ENCODE measurements around the gene CTSC.
A peak's percentile ranks its signal among the peaks of the same experiment; 100 is the strongest.
"Not testable (repeated sequence)": the region's sequence is repeated elsewhere in the genome, so short reads cannot be mapped to it uniquely, and the experiment has no call there.

The CTSC gene

GRCh38 chr11:88352139-88352538 is 14.6 kb upstream of the CTSC start:
- no peak for DNase-seq

DNA sequence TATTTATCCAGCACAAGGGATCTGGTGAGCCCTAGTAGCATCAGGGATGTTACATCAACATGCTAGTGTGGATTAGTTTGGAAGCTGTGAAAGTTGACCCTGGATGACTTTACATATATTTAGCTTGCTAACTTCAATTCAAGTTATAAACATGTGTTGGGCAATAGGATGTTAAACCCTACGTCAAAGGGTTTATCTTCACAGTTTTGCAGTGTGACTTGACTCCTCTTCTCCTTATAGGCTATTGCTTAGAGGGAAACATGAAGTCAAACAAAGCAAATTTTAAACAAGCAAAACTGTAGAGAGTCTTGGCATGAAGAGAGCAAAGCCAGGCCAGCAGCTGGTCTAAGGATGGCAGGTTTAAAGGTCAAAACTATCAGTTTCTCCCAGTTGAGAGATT is 11.3 kb upstream of the CTSC start:
- no peak for DNase-seq

DNA sequence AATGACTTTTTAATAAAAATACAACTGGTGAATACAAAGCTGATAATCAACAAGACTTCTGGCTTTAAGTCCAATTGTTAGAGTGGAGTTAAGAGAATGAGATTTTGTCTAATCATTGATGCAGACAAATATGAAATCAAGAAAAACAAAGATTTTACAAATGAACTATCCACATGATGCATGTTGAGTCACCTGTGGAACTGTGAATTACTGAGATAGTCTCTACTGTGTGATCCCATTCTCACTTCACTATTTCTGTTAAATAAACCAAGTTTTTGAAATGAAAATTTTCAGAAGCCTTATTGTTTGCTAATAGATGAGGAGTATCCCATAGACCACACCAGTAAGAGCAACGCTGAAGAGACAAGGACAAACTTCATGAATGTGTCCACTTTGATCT is 8.4 kb upstream of the CTSC start:
- DNase-seq = no peak

- DNase-seq = peak; percentile 61
Measured at GRCh38 chr11:88345408-88345807, 7.9 kb upstream of the CTSC start.

DNA sequence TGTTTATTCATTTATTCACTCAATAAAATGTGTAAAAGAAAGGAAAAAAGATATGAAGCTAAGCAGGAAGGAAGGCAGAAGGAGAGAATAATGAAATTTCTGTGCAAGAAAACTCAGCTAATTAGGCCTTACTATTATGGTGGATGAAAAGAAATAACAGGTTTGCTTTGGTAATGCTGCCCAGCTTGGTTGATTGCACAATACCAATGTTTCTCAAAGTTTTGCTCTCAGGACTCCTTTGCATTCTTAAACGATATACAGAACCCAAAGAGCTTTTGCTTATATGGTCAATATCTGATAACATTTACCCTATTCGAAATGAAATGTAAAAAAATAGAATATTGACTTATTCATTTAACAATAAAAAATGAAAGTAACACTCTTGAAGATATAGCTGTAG is 7.3 kb upstream of the CTSC start:
- DNase-seq = no peak

DNA sequence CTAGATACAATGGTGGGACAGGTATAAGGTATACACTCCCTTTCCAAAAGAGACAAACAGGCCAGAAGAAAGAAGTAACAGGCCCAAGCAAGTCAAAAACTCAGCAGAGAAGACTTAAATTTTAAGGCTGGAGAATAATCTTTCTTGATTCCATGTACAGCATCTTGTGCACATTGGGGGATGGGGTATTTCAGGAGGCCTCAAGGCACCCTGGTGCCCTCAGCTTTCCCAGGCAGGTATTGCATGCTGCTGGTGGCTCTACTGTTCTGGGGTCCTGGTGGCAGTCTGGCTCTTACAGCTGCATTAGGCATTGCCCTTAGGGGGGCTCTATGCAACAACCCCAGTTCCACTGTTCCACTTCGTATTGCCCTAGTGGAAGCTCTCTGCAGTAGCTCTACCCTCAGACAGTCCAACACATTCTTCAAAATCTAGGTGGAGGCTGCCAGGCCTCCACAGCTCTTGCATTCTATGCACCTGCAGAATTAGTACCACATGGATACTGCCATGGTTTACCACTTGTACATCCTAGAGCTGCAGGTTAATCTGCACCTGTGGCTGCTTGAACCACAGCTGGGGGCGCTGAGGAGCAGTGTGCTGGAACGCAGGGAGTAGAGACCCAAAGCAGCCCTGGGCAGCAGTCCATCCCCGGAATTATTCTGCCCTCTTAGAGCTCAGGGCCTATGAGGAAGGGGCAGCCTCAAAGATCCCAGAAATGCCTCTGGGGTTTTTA is 4.2 kb upstream of the CTSC start:
- DNase-seq = no peak

GRCh38 chr11:88340366-88340935 is 2.9 kb upstream of the CTSC start:
- DNase-seq = no peak

DNA sequence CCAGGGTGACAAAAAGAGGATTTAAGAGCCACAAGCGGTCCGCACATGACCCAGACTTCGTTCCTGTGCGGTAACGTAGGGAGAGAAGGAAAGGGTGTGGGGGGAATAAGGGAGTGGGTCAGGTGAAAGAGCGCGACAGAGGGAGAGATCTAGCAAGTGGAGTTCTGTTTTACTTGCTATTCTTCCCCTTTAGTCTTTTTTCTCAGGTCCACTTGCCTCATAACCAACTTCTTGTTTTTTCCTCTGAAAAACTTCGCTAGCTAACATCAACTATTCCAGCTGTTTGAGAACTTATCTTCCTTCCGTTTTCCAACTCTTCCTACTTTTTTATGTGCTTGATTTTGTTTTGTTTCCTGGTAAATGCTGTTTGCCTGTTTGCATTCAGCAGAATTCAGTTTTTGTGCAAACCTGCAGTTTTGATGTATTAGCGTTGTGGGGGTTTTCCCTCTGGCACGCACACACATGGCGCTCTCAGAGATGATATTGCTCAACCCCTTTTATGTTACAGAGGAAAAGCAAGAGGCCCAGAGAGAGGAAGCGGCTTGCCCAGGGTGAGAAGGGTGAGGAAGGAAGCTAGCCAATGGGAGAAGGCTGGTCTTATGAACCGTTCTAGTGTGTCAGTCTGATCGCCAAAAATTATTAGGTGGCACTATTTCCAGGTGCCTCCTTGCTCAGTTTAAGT is 592 bp upstream of the CTSC start:
- peak; percentile 91 for DNase-seq

DNA sequence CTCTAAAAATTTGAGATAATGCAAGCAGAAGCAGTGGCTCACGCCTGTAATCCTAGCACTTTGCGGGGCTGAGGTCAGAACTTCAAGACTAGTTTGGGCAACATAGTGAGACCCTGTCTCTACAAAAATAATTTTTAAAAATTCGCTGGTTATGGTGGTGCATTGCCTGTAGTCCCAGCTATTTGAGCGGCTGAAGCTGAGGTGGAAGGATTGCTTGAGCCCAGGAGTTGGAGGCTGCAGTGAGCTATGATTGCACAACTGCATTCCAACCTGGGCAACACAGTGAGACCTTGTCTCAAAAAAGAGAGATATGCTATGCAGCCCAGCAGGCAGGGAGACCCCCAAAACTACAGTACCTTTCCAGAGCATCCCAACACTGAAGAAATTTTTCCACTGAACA is 2.3 kb downstream of the CTSC start:
- DNase-seq = no peak

GRCh38 chr11:88333862-88334261 is 3.7 kb downstream of the CTSC start:
- no peak for DNase-seq

DNA sequence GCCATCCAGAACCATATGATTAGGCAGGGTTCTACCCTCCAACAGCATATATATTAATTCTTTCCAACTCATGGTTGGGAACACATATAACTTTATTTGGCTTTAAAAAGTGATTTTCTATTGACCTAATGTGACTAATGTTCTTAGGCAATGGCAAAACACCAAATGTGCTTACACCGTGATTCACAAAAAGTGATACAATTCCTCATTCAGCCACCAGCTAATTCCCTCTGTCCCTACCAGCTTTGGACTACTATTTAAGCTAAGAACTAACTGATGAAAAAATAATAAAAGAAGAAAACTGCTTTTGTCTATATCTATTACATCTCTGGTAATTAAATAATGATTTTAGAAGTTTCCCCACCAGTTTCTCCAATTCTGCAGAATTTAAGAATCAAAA is 4.7 kb downstream of the CTSC start:
- no peak for DNase-seq

- DNase-seq = no peak
Measured at GRCh38 chr11:88330826-88331428, 6.6 kb downstream of the CTSC start.

DNA sequence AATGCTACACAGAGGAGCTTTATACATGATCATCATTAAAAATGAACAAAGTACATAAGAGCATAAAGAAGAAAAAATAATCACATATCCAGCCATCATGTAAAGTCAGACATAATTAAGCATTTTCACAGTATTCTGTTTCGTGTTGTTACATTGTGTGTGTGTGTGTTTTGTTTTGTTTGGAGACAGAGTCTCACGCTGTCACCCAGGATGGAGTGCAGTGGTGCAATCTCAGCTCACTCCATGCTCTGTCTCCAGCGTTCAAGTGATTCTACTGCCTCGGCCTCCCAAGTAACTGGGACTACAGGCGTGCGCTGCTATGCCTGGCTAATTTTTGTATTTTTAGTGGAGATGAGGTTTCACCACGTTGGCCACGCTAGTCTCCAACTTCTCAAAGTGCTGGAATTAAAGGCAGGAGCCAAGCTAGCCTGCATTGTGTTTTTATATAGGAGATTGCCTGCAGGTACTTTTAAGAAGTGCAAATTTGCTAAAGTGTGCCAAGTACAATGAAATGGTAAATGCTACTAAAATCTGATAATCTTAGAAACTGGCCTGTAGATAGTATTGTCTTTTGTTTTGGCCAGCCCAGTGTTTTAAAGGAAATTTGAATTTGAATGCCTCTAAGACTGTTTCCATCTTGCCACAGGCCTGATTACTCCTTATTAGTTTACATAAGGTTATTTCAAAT is 7.8 kb downstream of the CTSC start:
- no peak for DNase-seq

DNA sequence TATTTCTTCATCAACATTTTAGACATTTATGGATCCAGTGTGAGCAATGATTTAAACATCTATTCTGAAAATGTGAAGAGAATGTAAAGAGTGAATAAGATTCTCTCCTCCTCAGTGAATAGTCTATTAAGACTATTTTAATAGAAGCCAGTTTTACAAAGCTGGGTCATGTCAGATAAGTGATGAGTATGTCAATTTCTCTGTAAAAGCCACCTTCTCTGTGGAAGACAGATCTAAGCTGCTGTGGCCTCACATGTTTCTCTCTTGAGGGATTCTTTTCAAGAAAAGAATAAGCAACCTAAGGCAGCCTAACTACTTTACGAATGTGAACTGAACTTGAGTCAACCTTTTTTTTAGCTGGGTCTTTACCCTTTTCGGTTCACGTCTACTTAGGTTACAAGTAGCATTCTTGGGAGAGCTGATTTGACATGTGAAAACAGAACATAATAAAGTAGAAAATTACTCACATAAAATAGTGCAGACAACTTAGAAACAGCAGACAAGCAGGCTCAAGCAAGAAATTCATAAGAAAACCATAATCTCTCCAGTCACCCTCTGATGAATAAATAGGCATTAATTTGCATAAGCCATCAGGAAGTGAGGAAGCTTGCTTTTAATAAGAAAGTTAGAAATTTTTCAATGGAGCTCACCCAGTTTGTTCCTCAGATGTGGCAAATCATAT is 9.9 kb downstream of the CTSC start:
- DNase-seq = no peak

GRCh38 chr11:88327061-88327460 is 10.5 kb downstream of the CTSC start:
- no peak for DNase-seq

- DNase-seq = no peak
Measured at GRCh38 chr11:88326099-88326498, 11.4 kb downstream of the CTSC start.

DNA sequence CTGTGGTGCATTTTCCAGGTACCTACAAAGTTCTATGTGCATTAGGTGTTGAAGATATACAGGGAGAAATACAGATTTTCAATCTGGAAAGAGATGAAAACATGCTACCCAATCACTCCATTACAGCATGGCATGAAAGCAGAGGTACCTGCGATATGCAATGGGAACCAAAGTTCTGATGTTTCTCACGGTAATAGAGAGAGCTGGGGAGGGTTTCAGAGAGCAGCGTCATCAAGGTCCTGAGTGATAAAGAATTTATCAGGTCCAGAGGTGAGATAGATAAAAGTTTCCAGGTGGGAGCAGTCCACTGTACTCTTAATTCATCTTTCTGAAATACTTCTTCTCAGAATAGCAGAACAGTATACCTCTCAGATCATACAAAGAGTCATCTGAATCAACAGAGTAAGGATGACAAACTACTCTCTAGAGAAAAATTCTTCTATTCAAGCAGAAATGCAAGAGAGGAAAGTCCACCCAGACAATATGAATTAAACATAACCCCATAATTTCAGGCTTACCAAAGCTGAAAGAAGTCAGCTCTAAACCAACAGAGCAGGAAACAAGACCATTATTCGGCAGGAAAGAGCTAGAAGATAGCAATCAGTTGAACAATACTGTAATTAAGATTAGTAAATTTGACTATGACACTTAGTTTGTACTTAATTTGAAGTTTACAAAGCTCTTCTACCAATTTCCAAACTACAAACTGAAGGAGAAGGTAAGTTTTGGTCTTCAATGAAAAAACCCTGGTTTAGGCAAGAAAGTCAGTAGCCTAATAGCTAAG is 12.8 kb downstream of the CTSC start:
- DNase-seq = no peak

DNA sequence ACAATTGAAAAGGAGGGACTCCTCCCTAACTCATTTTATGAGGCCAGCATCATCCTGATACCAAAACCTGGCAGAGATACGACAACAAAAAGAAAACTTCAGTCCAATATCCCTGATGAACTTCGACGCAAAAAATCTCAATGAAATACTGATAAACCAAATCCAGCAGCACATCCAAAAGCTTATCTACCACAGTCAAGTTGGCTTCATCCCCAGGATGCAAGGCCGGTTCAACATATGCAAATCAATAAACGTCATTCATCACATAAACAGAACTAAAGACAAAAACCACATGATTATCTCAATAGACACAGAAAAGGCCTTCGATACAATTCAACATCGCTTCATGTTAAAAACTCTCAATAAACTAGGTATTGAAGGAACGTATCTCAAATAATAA is 14.7 kb downstream of the CTSC start:
- not testable (repeated sequence) for DNase-seq

GRCh38 chr11:88321412-88321811 is 16.1 kb downstream of the CTSC start:
- DNase-seq = not testable (repeated sequence)

DNA sequence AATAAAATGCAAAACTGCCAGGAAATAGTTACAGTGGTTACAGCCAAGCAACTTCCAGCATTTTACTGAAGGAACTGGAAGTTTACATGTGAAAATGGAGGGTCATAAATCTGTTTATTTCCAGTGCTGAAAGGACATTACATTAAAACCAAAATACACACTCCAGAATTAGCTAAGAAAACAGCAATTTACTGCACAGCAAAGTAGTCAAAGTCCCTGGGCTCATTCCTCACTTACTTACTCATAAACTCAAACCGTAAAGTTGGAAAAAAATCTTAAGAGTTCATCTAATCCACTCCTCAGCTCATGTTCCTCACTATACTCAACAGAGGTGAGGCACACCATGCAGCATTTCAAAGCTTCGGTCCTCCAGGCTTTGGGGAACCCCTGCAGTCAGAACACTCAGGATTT is 17.4 kb downstream of the CTSC start:
- DNase-seq = no peak

- no peak for DNase-seq
Measured at GRCh38 chr11:88318017-88318416, 19.5 kb downstream of the CTSC start.

DNA sequence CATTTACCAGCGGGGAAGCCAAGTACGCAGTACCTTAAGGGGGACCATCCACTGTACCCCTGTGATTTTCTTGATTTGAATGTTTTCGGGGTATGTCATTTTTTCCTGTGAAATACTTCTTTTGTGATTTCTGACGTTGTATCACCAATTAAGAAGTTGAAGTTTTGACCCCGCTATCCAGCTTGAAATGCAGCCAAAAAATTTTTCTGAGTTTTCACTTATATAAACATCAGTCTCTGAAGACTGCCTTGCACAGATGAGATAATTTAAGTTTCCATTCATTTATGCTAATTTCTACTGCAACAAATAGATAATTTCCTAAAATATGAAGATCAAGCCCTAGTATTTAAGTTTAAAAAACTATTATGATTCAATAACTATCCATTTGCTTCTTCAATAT is 20.0 kb downstream of the CTSC start:
- DNase-seq = no peak
